HG03280 (cell line): Measurements from ENCODE around the gene SLC19A1.
A peak's percentile ranks its signal among the peaks of the same experiment; 100 is the strongest.

Experiments
- ATAC-seq: cut with Tn5 transposase; IDR thresholded peaks from one replicate; pipeline ENCODE4 v1.9.1; 2021; ENCODE audit warnings: mild to moderate bottlenecking, moderate library complexity; ENCODE audit not compliant: unreplicated experiment

Gene SLC19A1

DNA sequence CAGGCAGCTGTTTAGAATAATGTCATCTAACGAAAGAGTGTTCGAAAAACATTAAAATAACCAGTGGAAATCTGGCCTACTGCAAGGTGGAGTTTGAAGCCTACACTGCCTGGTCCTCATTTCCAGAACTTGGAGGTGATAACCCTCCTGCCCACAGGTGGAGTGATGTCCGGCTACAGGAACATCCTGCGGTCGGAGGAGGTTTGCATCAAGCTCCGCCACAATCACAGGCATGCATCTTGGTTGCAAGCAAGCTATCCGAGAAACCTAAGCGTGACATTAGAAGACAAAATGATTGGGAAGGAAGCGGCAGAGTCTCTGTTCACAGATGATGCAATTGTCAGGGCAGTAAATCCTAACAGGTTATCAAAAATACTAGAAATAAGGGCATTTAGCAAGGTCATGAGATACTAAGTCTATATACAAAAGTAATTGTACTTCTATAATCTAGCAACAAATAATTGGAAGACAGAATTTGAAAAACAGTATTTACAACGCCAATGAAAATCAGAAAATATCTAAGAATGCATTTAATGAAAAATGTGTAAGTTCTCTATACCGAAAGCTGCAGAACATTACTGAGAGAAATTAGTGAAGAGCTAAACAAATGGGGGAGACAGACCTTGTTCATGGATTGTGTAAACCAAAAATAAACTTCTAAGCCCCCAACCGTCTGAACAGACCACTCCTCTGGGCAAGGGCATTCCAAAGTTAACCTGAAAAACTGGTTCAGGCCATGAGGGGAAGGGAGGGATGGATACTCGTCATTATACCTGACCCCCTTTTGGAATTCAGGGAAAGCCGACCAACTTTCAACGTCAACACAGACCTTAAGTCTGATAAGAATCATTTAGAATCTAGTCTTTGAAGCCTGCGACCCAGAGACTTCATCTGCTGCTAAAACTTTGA lies 4.7 kb upstream of the SLC19A1 start:
- ATAC-seq, result no peak

- ATAC-seq, result no peak
These were observed 3.7 kb upstream of the SLC19A1 start for GRCh38 chr21:45545691-45546531.

- no peak for ATAC-seq
These were observed 3.0 kb upstream of the SLC19A1 start for GRCh38 chr21:45545236-45545570.

- ATAC-seq, result no peak
These were observed 2.4 kb upstream of the SLC19A1 start for GRCh38 chr21:45544449-45545235.

DNA sequence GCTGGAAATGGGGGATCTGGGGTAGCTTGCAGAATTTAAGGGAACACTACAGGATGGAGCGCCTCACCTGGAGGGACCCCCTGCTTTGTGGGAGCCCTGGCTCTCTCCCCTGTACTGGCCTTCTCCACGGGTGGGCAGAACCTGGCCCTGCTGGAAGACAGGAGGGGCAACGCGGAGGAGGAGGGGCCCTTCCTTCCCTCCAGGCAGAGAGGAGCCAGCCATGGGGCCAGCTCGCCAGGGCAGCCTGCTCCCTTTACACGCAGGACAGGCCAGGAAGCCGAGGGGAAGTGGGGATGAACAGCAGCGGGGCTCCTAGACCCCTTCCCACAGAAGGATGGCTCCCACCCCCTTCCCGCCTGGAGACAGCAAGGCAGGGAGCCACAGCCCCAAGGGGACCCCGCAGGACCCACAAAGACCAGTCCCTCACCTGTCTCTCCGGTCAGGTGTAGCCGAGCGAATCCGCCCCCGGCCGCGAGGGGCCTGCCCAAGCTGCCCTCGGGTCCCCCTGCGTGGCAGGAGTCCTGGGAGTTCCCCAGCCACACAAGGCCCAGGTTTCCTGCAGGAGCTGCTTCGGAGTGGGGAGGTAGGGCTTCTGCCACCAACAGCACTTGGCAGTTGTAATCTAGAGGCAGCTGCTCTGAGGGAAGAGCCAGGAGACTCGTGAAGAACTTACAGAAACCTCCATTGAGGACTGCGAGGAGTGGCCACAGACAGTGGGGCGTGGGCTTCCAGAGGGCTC lies 1.6 kb upstream of the SLC19A1 start:
- no peak for ATAC-seq

GRCh38 chr21:45543371-45543709 lies 1.1 kb upstream of the SLC19A1 start:
- ATAC-seq, result no peak

DNA sequence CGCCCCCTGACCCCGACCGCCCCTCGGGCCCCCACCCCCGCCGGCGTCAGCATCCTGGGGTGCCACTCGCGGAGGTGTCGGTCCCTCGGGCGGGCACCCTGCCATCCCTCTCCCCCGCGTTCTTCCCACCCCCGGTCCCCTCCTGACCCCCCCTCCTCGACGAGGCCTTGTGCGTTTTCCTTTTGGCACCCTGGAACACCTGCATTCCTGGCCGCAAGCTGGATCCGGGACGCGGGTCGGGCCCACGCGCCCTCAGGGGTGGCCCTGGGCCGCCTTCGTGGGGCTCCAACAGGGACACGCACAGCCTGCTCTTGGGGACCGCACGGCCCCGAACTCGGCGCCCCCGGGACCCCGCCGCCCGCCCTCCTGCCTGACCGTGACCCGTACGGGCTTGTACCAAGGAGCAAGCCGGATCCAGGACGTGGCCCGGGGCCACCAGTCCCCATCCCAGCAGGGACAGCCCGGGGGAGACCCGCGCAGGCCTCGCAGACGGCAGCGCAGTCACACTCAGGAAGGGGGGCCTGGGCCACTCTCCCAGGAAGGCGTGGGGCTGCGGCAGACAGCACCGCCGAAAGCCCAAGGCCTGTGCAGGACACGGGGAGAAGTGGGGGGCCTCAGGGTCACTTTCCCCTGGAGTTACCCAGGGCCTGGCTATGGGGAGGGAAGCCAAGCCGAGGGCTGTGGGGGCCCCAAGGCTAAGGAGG lies 579 bp upstream of the SLC19A1 start:
- no peak for ATAC-seq

DNA sequence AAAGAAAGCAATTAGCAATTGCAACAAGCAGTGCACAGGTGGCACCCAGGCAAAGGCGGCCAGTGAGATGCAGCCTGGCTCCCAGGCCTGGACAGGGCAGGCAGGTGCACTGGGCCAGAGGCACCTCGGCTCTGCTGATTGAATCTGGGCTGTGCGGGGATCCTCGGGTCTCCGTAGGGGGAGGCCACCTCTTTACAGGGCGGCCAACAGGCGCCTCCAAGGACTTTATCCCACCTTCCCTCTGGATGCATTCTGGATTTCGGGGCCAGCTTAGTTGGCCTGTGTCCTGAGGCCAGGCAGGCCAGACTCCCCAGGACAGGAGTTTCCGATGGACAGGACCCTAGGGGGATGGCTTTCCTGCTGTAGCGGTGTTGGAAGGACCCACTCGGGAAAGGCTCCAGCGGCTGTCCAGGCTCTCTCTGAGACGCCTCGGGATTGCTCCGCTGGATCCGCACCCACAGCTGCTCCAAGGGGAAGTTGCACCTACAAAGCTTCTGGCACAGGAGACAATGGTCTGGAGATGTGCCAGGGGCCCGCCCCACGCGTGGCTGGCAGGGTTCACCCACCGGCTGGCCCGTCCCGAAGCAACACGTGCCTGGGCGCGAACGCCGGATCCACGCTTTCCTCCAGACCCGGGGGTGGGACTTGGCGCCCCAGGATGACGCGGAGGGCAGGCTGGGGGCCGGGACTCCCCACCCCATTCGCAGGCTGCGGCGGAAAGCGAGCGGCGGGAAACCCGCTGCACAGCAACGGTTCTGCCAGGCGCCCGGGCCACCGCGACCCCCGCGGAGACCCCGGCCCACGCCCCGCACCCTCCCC lies 810 bp downstream of the SLC19A1 start:
- peak; percentile 58 for ATAC-seq

- ATAC-seq, result no peak
These were observed 1.7 kb downstream of the SLC19A1 start for GRCh38 chr21:45540601-45540970.

GRCh38 chr21:45539796-45540600 lies 2.2 kb downstream of the SLC19A1 start:
- ATAC-seq, result no peak

- ATAC-seq, result no peak
These were observed 3.0 kb downstream of the SLC19A1 start for GRCh38 chr21:45539046-45539795.

GRCh38 chr21:45538381-45539045 lies 3.7 kb downstream of the SLC19A1 start:
- no peak for ATAC-seq

DNA sequence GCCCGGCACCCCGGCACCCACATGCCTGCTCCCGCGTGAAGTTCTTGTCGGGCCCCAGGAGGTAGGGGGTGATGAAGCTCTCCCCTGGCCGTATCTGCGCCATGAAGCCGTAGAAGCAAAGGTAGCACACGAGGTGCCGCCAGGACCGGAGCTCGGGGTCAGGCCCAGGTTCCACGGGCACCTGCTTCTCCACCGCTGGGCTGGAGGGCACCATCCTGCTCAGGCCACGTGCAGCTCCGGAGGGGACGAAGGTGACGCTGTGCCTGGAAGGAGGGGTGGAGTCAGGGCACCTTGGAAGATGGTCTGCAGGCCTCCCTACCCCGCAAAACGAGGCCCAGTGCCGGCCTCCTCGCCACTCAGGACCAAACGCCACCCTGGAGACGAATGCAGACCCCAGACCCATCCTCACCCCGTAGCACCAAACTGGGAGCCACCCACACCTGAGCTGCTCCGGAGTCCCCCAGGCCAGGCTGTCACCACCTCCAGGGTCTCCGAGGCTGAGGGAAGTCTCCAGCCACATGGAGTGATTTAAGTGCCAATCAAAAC lies 4.4 kb downstream of the SLC19A1 start:
- ATAC-seq, result no peak

GRCh38 chr21:45537111-45537745 lies 5.0 kb downstream of the SLC19A1 start:
- ATAC-seq, result no peak

DNA sequence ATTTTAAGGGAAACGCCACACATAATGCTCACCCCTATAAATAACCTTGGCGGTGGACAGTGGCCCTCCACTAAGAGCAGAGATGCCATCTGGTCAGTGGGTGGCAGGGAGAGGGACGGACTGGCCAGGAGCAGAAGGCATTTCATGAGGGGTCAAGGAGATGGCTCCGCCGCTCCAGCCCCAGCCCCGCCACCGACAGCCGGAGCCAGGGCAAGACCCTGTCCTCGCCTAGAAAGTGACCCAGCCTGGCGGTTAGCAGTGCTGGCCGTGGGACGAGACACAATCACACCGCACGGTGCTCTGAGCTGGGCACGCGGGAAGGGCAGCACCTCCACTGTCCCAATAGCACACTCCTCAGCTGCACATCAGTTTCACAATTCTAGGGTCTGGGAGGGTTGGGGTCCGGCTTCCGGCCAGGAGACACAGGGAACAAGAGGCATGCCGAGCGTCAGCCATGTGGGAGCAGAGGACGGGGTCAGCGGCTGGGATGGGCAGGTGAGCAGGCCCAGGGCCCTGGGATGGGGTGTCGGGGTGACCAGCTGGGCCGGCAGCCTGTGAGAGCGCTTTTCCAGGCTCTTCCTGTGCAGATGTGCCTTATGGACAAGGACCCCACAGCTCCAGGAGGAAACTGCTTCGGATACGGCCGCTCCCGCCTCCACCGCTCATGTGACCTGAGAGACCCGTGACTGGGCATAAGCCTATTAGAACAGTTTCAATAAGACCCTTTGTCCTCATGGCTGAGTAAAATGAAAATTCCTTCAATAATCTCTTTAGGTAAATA lies 5.7 kb downstream of the SLC19A1 start:
- no peak for ATAC-seq
